Mesendoderm (in vitro differentiated cells): Measurements from ENCODE around the gene CAPRIN2.

ENCODE experiments used
- DNase-seq: peaks from one replicate; pipeline ENCODE4 v3.0.0; 2013
- H2AK5ac ChIP-seq: 2 replicates; pipeline ENCODE4 v1.6.1; 2013; ENCODE audit warnings: low read length, inconsistent platforms
- H2BK120ac ChIP-seq: 2 replicates; pipeline ENCODE4 v1.6.1; 2013; ENCODE audit warnings: low read depth, mild to moderate bottlenecking, low read length, moderate library complexity, mixed read lengths
- H2BK15ac ChIP-seq: replicated peaks from 2 replicates; pipeline ENCODE4 v1.6.1; 2013; ENCODE audit warnings: low read depth, mild to moderate bottlenecking, moderate library complexity
- H2BK5ac ChIP-seq: 2 replicates; pipeline ENCODE4 v1.6.1; 2013; ENCODE audit warnings: low read length, inconsistent platforms
- H3K18ac ChIP-seq: 2 replicates; pipeline ENCODE4 v1.6.1; 2013; ENCODE audit warnings: mild to moderate bottlenecking, low read length, mixed read lengths
- H3K23ac ChIP-seq: one replicate; pipeline ENCODE4 v1.6.1; 2013; ENCODE audit warnings: low read length
- H3K27ac ChIP-seq: 2 replicates; pipeline ENCODE4 v1.5.1; 2013; ENCODE audit warnings: low read depth, mild to moderate bottlenecking, inconsistent platforms, low read length, moderate library complexity
- H3K27me3 ChIP-seq: 2 replicates; pipeline ENCODE4 v1.6.1; 2013; ENCODE audit warnings: low read length, control low read depth, mild to moderate bottlenecking, inconsistent platforms; ENCODE audit not compliant: insufficient read depth, poor library complexity
- H3K36me3 ChIP-seq: 2 replicates; pipeline ENCODE4 v1.6.1; 2013; ENCODE audit warnings: low read length, inconsistent platforms; ENCODE audit not compliant: control insufficient read depth, insufficient read depth
- H3K4ac ChIP-seq: one replicate; pipeline ENCODE4 v1.6.1; 2013; ENCODE audit warnings: low read depth, mild to moderate bottlenecking, low read length, moderate library complexity
- H3K4me1 ChIP-seq: 2 replicates; pipeline ENCODE4 v1.6.1; 2013; ENCODE audit warnings: low read depth, low read length, inconsistent platforms; ENCODE audit not compliant: control insufficient read depth
- H3K4me2 ChIP-seq: 2 replicates; pipeline ENCODE4 v1.6.1; 2013; ENCODE audit warnings: low read length
- H3K4me3 ChIP-seq: 2 replicates; pipeline ENCODE4 v1.5.1; 2013; ENCODE audit warnings: mild to moderate bottlenecking, low read length
- H3K56ac ChIP-seq: one replicate; pipeline ENCODE4 v1.6.1; 2013; ENCODE audit warnings: low read length
- H3K79me1 ChIP-seq: 2 replicates; pipeline ENCODE4 v1.6.1; 2013; ENCODE audit warnings: low read length, inconsistent platforms
- H3K79me2 ChIP-seq: 2 replicates; pipeline ENCODE4 v1.6.1; 2013; ENCODE audit warnings: mild to moderate bottlenecking, low read length; ENCODE audit not compliant: control insufficient read depth, insufficient read depth
- H3K9ac ChIP-seq: 2 replicates; pipeline ENCODE4 v1.6.1; 2013; ENCODE audit warnings: low read length, inconsistent platforms
- H4K5ac ChIP-seq: one replicate; pipeline ENCODE4 v1.6.1; 2013; ENCODE audit warnings: low read length
- H4K8ac ChIP-seq: one replicate; pipeline ENCODE4 v1.6.1; 2013; ENCODE audit warnings: low read depth, mild to moderate bottlenecking, control low read depth, low read length, moderate library complexity
- WGBS: extraction: QIAGEN DNeasy Blood & Tissue Kit; methylation state at CpG from one replicate; pipeline ENCODE4 v1.1.7; 2013; ENCODE audit warnings: low lambda C conversion rate, missing lambda C conversion rate; ENCODE audit not compliant: insufficient coverage; ENCODE audit errors: extremely low coverage; 5-methylcytosine and 5-hydroxymethylcytosine counted together

Gene CAPRIN2

GRCh38 chr12:30687265-30687986 lies 67.3 kb downstream of the CAPRIN2 start:
- Histone ChIP-seq H3K4me2 (no peak overlapping the region), H2AK5ac (no peak overlapping the region), H3K27me3 (no peaks in the 10 kb centered on the region), H3K79me2 (peaks cover under 1% of the 10 kb centered on the region), H3K56ac (no peak overlapping the region), H3K23ac (no peak overlapping the region), H3K18ac (no peak overlapping the region), H2BK5ac (no peak overlapping the region), H3K79me1 (peaks cover 2% of the 10 kb centered on the region), H3K4me3 (no peak overlapping the region), H3K4me1 (no peaks in the 10 kb centered on the region), H3K27ac (no peak overlapping the region), H4K8ac (no peak overlapping the region), H3K4ac (no peak overlapping the region), H2BK120ac (no peak overlapping the region), H4K5ac (no peak overlapping the region), H3K9ac (no peak overlapping the region), H3K36me3 (no peaks in the 10 kb centered on the region), H2BK15ac (no peak overlapping the region)
- no CpG with 5 or more reads among the region's 2 CpGs for WGBS
- DNase-seq: no peak

GRCh38 chr12:30679241-30679640 lies 75.5 kb downstream of the CAPRIN2 start:
- Histone ChIP-seq H2BK120ac (no peak overlapping the region), H4K5ac (no peak overlapping the region), H3K4me2 (no peak overlapping the region), H2AK5ac (no peak overlapping the region), H3K27ac (no peak overlapping the region), H2BK15ac (no peak overlapping the region), H3K9ac (no peak overlapping the region), H3K79me2 (no peaks in the 10 kb centered on the region), H3K4me1 (no peaks in the 10 kb centered on the region), H4K8ac (no peak overlapping the region), H3K56ac (no peak overlapping the region), H3K4ac (no peak overlapping the region), H2BK5ac (no peak overlapping the region), H3K4me3 (no peak overlapping the region), H3K79me1 (no peaks in the 10 kb centered on the region), H3K23ac (no peak overlapping the region), H3K18ac (no peak overlapping the region), H3K36me3 (no peaks in the 10 kb centered on the region), H3K27me3 (no peaks in the 10 kb centered on the region)
- no peak for DNase-seq
- WGBS: no CpG with 5 or more reads among the region's 1 CpG

- Histone ChIP-seq H3K4me1 (no peaks in the 10 kb centered on the region), H2BK5ac (no peak overlapping the region), H3K4ac (no peak overlapping the region), H3K4me3 (no peak overlapping the region), H3K79me2 (no peaks in the 10 kb centered on the region), H3K79me1 (no peaks in the 10 kb centered on the region), H3K27ac (no peak overlapping the region), H4K8ac (no peak overlapping the region), H2BK15ac (no peak overlapping the region), H2AK5ac (no peak overlapping the region), H4K5ac (no peak overlapping the region), H3K27me3 (no peaks in the 10 kb centered on the region), H3K9ac (no peak overlapping the region), H3K36me3 (no peaks in the 10 kb centered on the region), H3K23ac (no peak overlapping the region), H3K18ac (no peak overlapping the region), H2BK120ac (no peak overlapping the region), H3K4me2 (no peak overlapping the region), H3K56ac (no peak overlapping the region)
- WGBS: no CpG with 5 or more reads among the region's 1 CpG
- DNase-seq: no peak
Measured at GRCh38 chr12:30678221-30678620, 76.5 kb downstream of the CAPRIN2 start.

- Histone ChIP-seq H2BK120ac (no peak overlapping the region), H3K4me3 (no peak overlapping the region), H3K4ac (no peak overlapping the region), H3K56ac (no peak overlapping the region), H4K5ac (no peak overlapping the region), H3K4me2 (no peak overlapping the region), H3K4me1 (no peaks in the 10 kb centered on the region), H2BK5ac (no peak overlapping the region), H3K27me3 (no peaks in the 10 kb centered on the region), H4K8ac (no peak overlapping the region), H2BK15ac (no peak overlapping the region), H3K18ac (no peak overlapping the region), H3K79me1 (no peaks in the 10 kb centered on the region), H3K9ac (no peak overlapping the region), H3K79me2 (no peaks in the 10 kb centered on the region), H3K36me3 (no peaks in the 10 kb centered on the region), H3K27ac (no peak overlapping the region), H3K23ac (no peak overlapping the region), H2AK5ac (no peak overlapping the region)
- no CpG with 5 or more reads among the region's 4 CpGs for whole genome bisulfite sequencing
- DNase-seq: no peak
Measured at GRCh38 chr12:30661210-30661609, 93.5 kb downstream of the CAPRIN2 start.
